ENCODE results near the gene NOL4L. TPM values are rescaled to one million over a fixed set of nuclear protein-coding genes. Genes with fewer than 3 reads are reported as not detected.
A peak's percentile ranks its signal among the peaks of the same experiment; 100 is the strongest.
"Not testable (repeated sequence)": the region's sequence is repeated elsewhere in the genome, so short reads cannot be mapped to it uniquely, and the experiment has no call there.

The NOL4L gene
- polyA plus RNA-seq, 4 donors: 16.0 to 97.3 (median 24.0) TPM

GRCh38 chr20:32468860-32469259, 116.3 kb downstream of the NOL4L start:
- no peak overlapping the region for H3K4me3 ChIP-seq (ENCODE audit: low read depth in 1 of 3, low read length in 3 of 3)
- no peaks in the 10 kb centered on the region for H3K9me3 ChIP-seq (ENCODE audit: control insufficient read depth in 2 of 2, insufficient read depth in 1 of 2, low read depth in 1 of 2, low read length in 1 of 2)
- H3K4me1 ChIP-seq (ENCODE audit: control insufficient read depth in 3 of 3, insufficient read depth in 2 of 3, low read depth in 1 of 3, low read length in 2 of 3): peaks cover 0 to 94% (median 2%) of the 10 kb centered on the region in 3 donors
- no peaks in the 10 kb centered on the region for H3K27me3 ChIP-seq (ENCODE audit: control insufficient read depth in 3 of 3, insufficient read depth in 3 of 3, low read length in 3 of 3)
- peaks cover 0 to 98% (median 0%) of the 10 kb centered on the region in 3 donors for H3K36me3 ChIP-seq (ENCODE audit: control insufficient read depth in 3 of 3, insufficient read depth in 2 of 3, low read depth in 1 of 3, low read length in 3 of 3)
- no peak for FAIRE-seq
- WGBS, 3 donors: 80 to 91% (median 81%) methylated on average over 7 of the region's 7 CpGs
- no peak for DNase-seq
- peak overlapping the region in 2 of 3 donors; percentile 6 to 15 for H3K27ac ChIP-seq (ENCODE audit: low read depth in 1 of 3, low read length in 2 of 3)

DNA sequence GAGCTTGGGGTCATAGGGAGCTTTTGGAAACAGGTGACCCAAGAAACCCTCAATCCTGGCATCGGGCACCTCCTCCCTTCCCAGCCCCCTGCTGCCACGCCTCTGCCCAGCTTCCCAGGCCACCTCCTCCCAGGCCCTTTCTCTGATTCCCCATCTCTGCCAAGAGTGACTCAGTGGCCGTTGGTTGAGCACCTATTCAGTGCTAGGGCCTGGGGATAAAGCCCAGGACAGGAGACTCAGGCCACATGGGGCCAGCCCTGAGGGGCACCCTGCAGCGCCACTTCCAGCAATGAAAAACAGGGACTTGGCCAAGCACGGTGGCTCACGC, 116.9 kb downstream of the NOL4L start:
- Histone ChIP-seq H3K9me3 (ENCODE audit: control insufficient read depth in 2 of 2, insufficient read depth in 1 of 2, low read depth in 1 of 2, low read length in 1 of 2) (no peaks in the 10 kb centered on the region), H3K36me3 (ENCODE audit: control insufficient read depth in 3 of 3, insufficient read depth in 2 of 3, low read depth in 1 of 3, low read length in 3 of 3) (peaks cover 0 to 98% (median 0%) of the 10 kb centered on the region in 3 donors), H3K27ac (ENCODE audit: low read depth in 1 of 3, low read length in 2 of 3) (peak overlapping the region; percentile 79 to 93 (median 92)), H3K4me1 (ENCODE audit: control insufficient read depth in 3 of 3, insufficient read depth in 2 of 3, low read depth in 1 of 3, low read length in 2 of 3) (peaks cover under 1 to 94% (median 3%) of the 10 kb centered on the region in 3 donors), H3K27me3 (ENCODE audit: control insufficient read depth in 3 of 3, insufficient read depth in 3 of 3, low read length in 3 of 3) (no peaks in the 10 kb centered on the region), H3K4me3 (ENCODE audit: low read depth in 1 of 3, low read length in 3 of 3) (no peak overlapping the region)
- no peak for FAIRE-seq
- WGBS, 3 donors: 56 to 78% (median 64%) methylated on average over 6 of the region's 6 CpGs
- no peak for DNase-seq

DNA sequence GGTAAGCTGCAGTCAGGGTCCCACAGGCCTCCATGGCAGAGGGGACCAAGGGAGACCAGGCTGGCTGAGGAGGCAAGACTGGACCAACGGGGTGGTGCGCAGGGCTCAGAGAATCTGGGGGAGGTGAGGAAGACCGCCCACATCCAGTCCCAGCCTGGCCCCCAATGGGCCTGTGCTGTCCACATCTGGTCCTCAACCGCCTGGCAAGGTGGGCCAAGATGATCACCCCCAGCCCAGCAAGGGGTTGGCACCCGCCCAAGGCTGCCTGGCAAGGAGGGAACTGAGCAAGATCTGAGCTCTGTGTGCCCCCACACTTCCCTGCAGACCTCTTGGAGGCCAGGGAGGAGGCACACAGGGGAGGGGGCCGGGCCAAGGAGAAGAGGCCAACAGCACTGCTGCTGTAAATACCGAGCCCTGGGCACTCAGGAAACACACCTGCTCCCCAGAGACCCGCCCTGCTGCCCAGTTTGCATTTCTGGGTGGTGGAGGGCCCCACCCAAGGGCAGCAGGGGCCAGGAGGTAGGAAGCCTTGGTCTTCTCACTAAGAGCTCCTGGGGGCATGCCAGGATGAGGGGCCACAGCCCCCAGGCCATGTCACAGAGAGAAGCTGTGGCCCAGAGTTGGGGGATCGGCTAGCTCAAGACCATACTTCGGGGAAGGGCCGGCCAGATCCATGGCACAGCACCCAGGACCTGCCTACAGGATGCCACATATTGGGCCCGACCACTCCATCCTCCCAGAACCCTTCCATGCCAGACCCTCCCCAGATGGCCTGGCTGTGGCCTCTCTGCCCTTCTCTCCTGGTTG, 117.4 kb downstream of the NOL4L start:
- no peaks in the 10 kb centered on the region for H3K27me3 ChIP-seq (ENCODE audit: control insufficient read depth in 3 of 3, insufficient read depth in 3 of 3, low read length in 3 of 3)
- peaks cover 0 to 98% (median 0%) of the 10 kb centered on the region in 3 donors for H3K36me3 ChIP-seq (ENCODE audit: control insufficient read depth in 3 of 3, insufficient read depth in 2 of 3, low read depth in 1 of 3, low read length in 3 of 3)
- no peaks in the 10 kb centered on the region for H3K9me3 ChIP-seq (ENCODE audit: control insufficient read depth in 2 of 2, insufficient read depth in 1 of 2, low read depth in 1 of 2, low read length in 1 of 2)
- FAIRE-seq (no peak), DNase-seq (peak; percentile 60 to 76)
- peak overlapping the region; percentile 79 to 93 (median 92) for H3K27ac ChIP-seq (ENCODE audit: low read depth in 1 of 3, low read length in 2 of 3)
- peaks cover 2 to 93% (median 4%) of the 10 kb centered on the region in 3 donors for H3K4me1 ChIP-seq (ENCODE audit: control insufficient read depth in 3 of 3, insufficient read depth in 2 of 3, low read depth in 1 of 3, low read length in 2 of 3)
- H3K4me3 ChIP-seq (ENCODE audit: low read depth in 1 of 3, low read length in 3 of 3): no peak overlapping the region
- 55 to 74% (median 62%) methylated on average over 12 of the region's 12 CpGs for WGBS, 3 donors

DNA sequence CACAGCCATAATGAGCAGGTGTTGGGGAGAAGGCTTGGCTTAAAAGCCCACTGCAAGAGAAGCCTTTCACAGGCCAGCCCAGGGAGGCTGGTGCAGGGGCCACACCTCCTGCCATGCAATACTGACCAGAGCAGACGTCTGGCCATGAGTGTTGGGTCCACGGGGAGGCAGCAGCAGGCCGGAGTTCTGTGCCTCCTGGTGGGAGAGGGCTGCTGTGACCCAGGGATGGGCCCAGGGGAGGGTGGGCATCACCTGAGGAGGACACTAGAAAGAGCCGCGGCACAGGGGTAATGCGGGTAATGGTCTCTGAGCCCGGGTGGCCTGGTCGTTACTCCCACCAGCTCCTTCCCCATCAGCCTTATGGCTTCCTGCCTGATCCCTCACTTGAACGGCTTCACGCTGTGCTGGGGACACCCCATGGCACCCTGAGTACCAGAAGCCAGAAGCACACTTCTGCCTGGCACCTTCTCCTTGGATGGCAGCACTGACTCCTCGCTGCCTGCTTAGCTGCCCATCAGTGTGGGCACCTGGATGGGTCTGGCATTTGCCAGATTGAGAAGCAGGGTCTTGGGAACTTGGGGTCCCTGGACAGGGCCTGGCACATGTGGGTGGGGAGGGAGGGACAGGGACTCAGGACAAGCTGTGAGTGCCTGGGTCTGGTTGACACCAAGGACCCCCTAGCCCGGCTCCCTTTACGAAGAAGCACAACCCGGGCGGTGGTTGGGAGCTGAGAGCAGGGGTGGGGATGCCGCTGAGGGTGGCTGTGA, 118.2 kb downstream of the NOL4L start:
- Histone ChIP-seq H3K36me3 (ENCODE audit: control insufficient read depth in 3 of 3, insufficient read depth in 2 of 3, low read depth in 1 of 3, low read length in 3 of 3) (peaks cover 0 to 98% (median 0%) of the 10 kb centered on the region in 3 donors), H3K4me1 (ENCODE audit: control insufficient read depth in 3 of 3, insufficient read depth in 2 of 3, low read depth in 1 of 3, low read length in 2 of 3) (peaks cover 2 to 91% (median 4%) of the 10 kb centered on the region in 3 donors), H3K27ac (ENCODE audit: low read depth in 1 of 3, low read length in 2 of 3) (peak overlapping the region; percentile 90 to 93 (median 92)), H3K4me3 (ENCODE audit: low read depth in 1 of 3, low read length in 3 of 3) (no peak overlapping the region), H3K9me3 (ENCODE audit: control insufficient read depth in 2 of 2, insufficient read depth in 1 of 2, low read depth in 1 of 2, low read length in 1 of 2) (no peaks in the 10 kb centered on the region), H3K27me3 (ENCODE audit: control insufficient read depth in 3 of 3, insufficient read depth in 3 of 3, low read length in 3 of 3) (no peaks in the 10 kb centered on the region)
- 71 to 78% (median 72%) methylated on average over 16 of the region's 16 CpGs for WGBS, 3 donors
- no peak for DNase-seq
- FAIRE-seq: no peak

- Histone ChIP-seq H3K36me3 (ENCODE audit: control insufficient read depth in 3 of 3, insufficient read depth in 2 of 3, low read depth in 1 of 3, low read length in 3 of 3) (peaks cover 0 to 97% (median 0%) of the 10 kb centered on the region in 3 donors), H3K4me1 (ENCODE audit: control insufficient read depth in 3 of 3, insufficient read depth in 2 of 3, low read depth in 1 of 3, low read length in 2 of 3) (peaks cover 2 to 85% (median 4%) of the 10 kb centered on the region in 3 donors), H3K27ac (ENCODE audit: low read depth in 1 of 3, low read length in 2 of 3) (peak overlapping the region; percentile 90 to 93 (median 92))
- WGBS, 3 donors: 61 to 65% (median 62%) methylated on average over 15 of the region's 15 CpGs
- not testable (repeated sequence) for FAIRE-seq; H3K27me3 ChIP-seq (ENCODE audit: control insufficient read depth in 3 of 3, insufficient read depth in 3 of 3, low read length in 3 of 3); H3K4me3 ChIP-seq (ENCODE audit: low read depth in 1 of 3, low read length in 3 of 3); H3K9me3 ChIP-seq (ENCODE audit: control insufficient read depth in 2 of 2, insufficient read depth in 1 of 2, low read depth in 1 of 2, low read length in 1 of 2)
- DNase-seq: peak in 1 of 2 donors; percentile 31
These were observed 119.0 kb downstream of the NOL4L start for GRCh38 chr20:32465901-32466675.

DNA sequence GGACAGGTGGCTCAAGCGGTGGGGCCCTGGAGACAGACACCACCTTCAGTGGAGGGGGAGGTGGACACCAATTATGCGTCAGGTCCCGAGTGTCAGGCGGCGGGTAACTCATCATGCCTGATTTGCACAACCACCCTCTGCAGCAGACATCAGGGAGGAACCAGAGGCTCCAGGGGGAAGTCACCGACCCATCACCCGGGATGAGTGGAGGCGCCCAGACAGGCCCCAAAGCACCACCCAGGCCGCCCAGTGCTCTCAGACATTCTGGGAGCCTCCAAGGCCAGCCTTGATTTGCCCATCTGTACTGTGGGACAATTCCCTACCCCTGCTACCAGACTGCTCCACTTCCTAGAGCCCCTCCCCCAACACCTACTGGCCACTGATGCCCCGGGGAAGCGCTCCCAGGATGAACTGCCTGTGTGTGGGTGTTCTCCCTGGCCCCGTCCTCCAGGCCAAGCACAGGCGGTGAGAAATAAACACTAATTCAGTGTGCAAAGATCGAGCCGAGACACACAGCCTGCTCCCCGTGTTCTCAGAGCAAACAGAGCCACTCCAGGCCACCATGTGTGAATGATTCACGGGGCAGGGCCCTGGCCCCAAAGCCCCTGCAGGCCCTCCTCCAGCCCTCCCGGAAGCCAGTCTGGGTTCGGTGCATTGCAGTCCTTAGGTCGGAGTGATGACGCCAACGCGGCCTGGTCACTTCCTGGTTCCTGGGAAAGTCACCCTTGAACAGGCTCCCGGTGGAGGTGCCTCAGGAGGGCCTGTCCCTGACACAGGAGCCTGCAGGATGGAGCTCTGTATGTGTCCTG, 119.8 kb downstream of the NOL4L start:
- FAIRE-seq (no peak), DNase-seq (peak; percentile 96 to 98)
- Histone ChIP-seq H3K9me3 (ENCODE audit: control insufficient read depth in 2 of 2, insufficient read depth in 1 of 2, low read depth in 1 of 2, low read length in 1 of 2) (no peaks in the 10 kb centered on the region), H3K4me3 (ENCODE audit: low read depth in 1 of 3, low read length in 3 of 3) (no peak overlapping the region), H3K4me1 (ENCODE audit: control insufficient read depth in 3 of 3, insufficient read depth in 2 of 3, low read depth in 1 of 3, low read length in 2 of 3) (peaks cover 2 to 77% (median 4%) of the 10 kb centered on the region in 3 donors), H3K27ac (ENCODE audit: low read depth in 1 of 3, low read length in 2 of 3) (peak overlapping the region; percentile 90 to 93 (median 92)), H3K36me3 (ENCODE audit: control insufficient read depth in 3 of 3, insufficient read depth in 2 of 3, low read depth in 1 of 3, low read length in 3 of 3) (peaks cover 0 to 97% (median 0%) of the 10 kb centered on the region in 3 donors), H3K27me3 (ENCODE audit: control insufficient read depth in 3 of 3, insufficient read depth in 3 of 3, low read length in 3 of 3) (no peaks in the 10 kb centered on the region)
- WGBS, 3 donors: 36 to 52% (median 48%) methylated on average over 24 of the region's 24 CpGs

DNA sequence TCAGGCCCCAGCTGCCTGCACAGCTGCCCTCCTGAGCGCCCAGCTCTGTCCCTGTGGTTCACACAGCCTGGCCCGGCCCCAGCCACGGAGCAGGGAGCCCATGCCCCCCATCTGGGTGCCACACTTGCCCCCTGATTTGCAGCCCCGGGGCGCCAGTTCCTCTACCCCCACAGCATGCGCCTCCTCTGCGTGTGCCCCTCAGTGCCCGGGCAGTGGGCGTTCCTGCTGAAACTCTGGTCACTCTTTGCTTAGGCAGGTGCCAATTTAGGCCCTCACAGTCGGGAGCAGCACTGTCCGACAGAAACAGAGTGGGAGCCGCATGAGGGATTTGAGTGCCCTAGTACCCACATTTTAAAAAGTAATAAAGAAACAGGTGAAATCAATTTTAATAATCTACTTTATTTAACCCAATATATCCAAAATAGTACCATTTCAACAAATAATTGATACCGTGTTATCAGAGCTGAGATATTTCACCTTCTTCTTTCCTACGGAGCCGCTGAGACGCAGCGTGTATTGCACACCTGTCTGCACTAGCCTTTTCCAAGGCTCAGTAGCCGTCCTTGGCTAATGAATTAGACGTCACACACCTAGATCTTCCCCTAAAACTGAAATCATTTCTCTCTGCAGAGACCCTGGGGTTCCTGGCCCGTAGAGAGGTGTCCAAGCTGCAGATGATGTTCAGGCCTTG, 120.6 kb downstream of the NOL4L start:
- H3K4me1 ChIP-seq (ENCODE audit: control insufficient read depth in 3 of 3, insufficient read depth in 2 of 3, low read depth in 1 of 3, low read length in 2 of 3): peaks cover 2 to 69% (median 4%) of the 10 kb centered on the region in 3 donors
- no peaks in the 10 kb centered on the region for H3K9me3 ChIP-seq (ENCODE audit: control insufficient read depth in 2 of 2, insufficient read depth in 1 of 2, low read depth in 1 of 2, low read length in 1 of 2)
- peak overlapping the region; percentile 90 to 93 (median 92) for H3K27ac ChIP-seq (ENCODE audit: low read depth in 1 of 3, low read length in 2 of 3)
- H3K36me3 ChIP-seq (ENCODE audit: control insufficient read depth in 3 of 3, insufficient read depth in 2 of 3, low read depth in 1 of 3, low read length in 3 of 3): peaks cover 0 to 97% (median 0%) of the 10 kb centered on the region in 3 donors
- FAIRE-seq: no peak
- no peak overlapping the region for H3K4me3 ChIP-seq (ENCODE audit: low read depth in 1 of 3, low read length in 3 of 3)
- no peak for DNase-seq
- H3K27me3 ChIP-seq (ENCODE audit: control insufficient read depth in 3 of 3, insufficient read depth in 3 of 3, low read length in 3 of 3): no peaks in the 10 kb centered on the region
- 33 to 71% (median 50%) methylated on average over 19 to 20 of the region's 20 CpGs for WGBS, 3 donors
